HG02623 (cell line): ENCODE data around the gene TIGIT.

ENCODE experiments used
- ATAC-seq: cut with Tn5 transposase; IDR thresholded peaks from one replicate; pipeline ENCODE4 v1.9.1; 2021; ENCODE audit warnings: moderate library complexity; ENCODE audit not compliant: unreplicated experiment

Gene TIGIT

DNA sequence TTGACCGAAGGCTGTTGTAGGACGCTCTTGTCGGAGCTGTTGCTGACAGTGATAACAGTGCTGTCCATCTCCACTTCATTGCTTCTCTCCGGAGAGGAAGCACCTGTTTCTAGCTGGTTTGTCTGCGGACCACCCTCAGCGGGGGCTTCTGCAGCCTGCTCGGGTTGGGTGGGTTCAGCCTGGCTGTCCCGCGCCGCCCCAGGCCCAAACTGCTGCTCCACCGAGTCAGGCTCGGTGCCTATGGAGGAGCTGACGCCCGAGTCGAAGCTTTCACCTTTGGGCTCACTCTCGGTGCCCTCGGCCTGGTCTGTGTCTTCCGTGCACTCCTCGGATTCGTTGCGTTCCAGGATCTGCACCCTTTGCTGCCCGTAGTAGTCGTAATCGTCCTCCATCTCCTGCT lies 56.9 kb downstream of the TIGIT start:
- no peak for ATAC-seq

DNA sequence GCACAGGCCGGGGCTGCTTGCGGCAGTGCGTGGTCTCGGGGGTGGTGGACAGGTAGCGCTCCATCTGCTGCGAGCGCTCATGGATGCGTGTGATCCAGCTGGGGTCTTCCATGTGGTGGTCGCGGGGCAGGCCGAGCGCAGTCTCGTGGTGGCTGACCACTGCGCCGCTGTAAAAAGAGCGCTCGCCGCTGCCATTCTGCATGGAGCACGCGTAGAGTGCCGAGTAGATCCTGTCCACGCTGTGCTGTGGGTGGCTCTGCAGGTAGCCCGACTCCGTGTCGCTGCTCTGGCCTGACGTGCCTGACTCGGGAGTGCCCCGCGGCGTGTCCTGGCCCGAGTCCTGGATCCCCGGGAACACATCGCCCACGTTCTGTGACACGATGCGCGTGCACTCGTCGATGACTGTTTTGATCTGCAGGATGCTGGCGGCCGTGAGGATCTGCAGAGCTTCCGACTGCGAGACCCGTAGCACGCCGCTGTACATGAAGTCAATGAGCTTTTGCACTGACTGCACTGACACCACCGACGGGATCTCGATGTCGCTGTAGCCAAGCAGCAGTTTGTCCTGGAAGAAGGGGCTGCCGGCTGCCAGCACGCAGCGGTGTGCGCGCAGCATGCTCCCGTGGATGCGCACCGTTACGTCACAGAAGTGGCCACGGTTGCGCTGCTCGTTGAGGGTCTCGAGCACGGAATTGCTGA lies 57.4 kb downstream of the TIGIT start:
- no peak for ATAC-seq

DNA sequence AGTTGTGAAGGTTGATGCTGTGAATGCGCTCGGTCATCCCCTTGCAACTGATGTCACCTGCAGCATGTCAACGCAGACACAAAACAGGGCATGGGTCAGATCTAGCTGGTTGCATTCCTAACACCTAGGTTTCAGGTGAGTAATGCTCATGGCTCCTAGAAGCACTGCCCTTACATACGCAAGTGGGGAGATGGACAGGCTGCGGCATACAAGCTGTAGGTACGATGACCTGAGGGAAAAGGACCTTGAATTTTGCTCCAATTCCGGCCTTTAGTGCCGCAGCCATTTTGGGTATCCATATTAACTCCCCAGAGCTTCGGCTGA lies 58.0 kb downstream of the TIGIT start:
- ATAC-seq: no peak

DNA sequence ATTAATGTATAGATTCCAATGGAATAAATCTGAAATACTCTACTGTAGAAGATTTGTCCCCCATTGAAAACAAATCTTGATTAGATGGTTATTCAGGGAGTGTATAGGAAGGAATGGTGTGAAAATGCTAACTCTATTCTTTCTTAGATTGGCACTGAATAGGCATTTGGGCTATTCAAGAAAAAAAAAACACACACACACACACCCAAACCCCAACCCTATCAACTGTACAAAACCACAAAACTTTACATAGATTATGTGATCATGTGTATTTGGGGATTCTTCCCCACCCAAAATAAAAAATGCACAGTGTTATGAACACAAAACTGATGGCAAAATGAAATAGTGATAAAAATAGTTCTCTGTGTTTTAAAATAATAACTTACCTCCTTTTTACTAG lies 61.8 kb downstream of the TIGIT start:
- ATAC-seq: no peak

DNA sequence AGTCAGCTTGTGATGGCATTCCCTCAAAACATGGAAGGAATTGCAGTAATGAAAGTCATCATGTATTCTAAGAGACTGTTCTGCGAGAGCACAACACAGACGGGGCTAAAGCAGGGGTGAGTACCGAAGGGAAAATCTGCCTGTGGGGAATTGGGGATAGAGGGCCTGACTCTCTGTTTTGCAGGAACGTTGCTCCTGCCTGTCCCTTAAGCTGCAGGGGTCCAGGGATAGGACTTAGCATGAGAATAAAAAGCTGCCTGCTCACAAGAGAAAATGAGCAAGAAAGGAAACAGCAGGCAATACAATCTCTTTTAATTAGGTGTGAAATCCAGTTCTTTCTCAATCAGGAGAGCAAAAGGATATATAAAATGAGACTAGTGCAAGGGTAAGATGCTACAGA lies 62.2 kb downstream of the TIGIT start:
- no peak for ATAC-seq

DNA sequence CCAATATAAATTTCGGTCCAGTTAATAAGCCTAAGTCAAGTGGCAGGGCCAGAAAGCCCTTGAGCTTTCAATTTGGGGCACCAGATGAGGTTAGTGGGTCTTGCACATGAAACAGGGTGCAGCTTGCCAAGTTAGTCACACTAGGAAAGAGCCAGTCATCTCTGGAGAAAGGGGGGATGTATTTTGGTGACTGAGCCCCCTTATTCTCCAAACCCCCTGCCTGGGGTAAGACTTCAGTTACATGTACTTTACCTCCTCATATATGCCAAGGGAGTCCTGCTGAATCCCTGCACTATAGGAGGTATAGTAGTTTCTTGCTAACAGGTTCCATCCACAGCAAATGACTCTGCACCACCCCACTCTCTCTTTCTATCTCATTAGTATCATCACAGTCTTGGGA lies 62.7 kb downstream of the TIGIT start:
- ATAC-seq: no peak
